HG02870 (cell line): ENCODE data around the gene TTC39A.

Experiments
- ATAC-seq: cut with Tn5 transposase; IDR thresholded peaks from one replicate; pipeline ENCODE4 v1.9.1; 2021; ENCODE audit warnings: mild to moderate bottlenecking, moderate library complexity; ENCODE audit not compliant: unreplicated experiment

Gene TTC39A

GRCh38 chr1:51330331-51331201, at the start of gene TTC39A:
Gene TTC39A (minus strand): TSS chr1:51330562. CDS start chr1:51330477, 85 bp downstream.
- ATAC-seq, result no peak

GRCh38 chr1:51378871-51379270, 48.5 kb upstream of the TTC39A start:
- no peak for ATAC-seq

- no peak for ATAC-seq
These were observed 43.5 kb upstream of the TTC39A start for GRCh38 chr1:51373898-51374297.

GRCh38 chr1:51372561-51372960, 42.2 kb upstream of the TTC39A start:
- ATAC-seq, result no peak

GRCh38 chr1:51369171-51369570, 38.8 kb upstream of the TTC39A start:
- no peak for ATAC-seq

GRCh38 chr1:51365774-51366173, 35.4 kb upstream of the TTC39A start:
- ATAC-seq, result no peak

GRCh38 chr1:51359879-51360278, 29.5 kb upstream of the TTC39A start:
- no peak for ATAC-seq

- no peak for ATAC-seq
These were observed 25.0 kb upstream of the TTC39A start for GRCh38 chr1:51355382-51355781.

GRCh38 chr1:51354416-51354815, 24.1 kb upstream of the TTC39A start:
- ATAC-seq, result no peak

GRCh38 chr1:51351907-51352306, 21.5 kb upstream of the TTC39A start:
- no peak for ATAC-seq

- ATAC-seq, result no peak
These were observed 19.5 kb upstream of the TTC39A start for GRCh38 chr1:51349862-51350261.

- no peak for ATAC-seq
These were observed 17.8 kb upstream of the TTC39A start for GRCh38 chr1:51348147-51348527.

- ATAC-seq, result no peak
These were observed 17.2 kb upstream of the TTC39A start for GRCh38 chr1:51347398-51348146.

- no peak for ATAC-seq
These were observed 16.0 kb upstream of the TTC39A start for GRCh38 chr1:51346086-51346942.

GRCh38 chr1:51345300-51345687, 14.9 kb upstream of the TTC39A start:
- no peak for ATAC-seq

GRCh38 chr1:51344602-51345299, 14.4 kb upstream of the TTC39A start:
- ATAC-seq, result no peak

- ATAC-seq, result no peak
These were observed 13.9 kb upstream of the TTC39A start for GRCh38 chr1:51344276-51344601.

- ATAC-seq, result no peak
These were observed 13.3 kb upstream of the TTC39A start for GRCh38 chr1:51343624-51344023.

GRCh38 chr1:51342591-51343206, 12.3 kb upstream of the TTC39A start:
- ATAC-seq, result no peak

GRCh38 chr1:51341876-51342496, 11.6 kb upstream of the TTC39A start:
- peak; percentile 67 for ATAC-seq
